ENCODE measurements around the gene PPP1R12A.
"Not testable (repeated sequence)": the region's sequence is repeated elsewhere in the genome, so short reads cannot be mapped to it uniquely, and the experiment has no call there.

Gene PPP1R12A

GRCh38 chr12:79886917-79887519 lies 47.9 kb downstream of the PPP1R12A start:
- no peaks in the 10 kb centered on the region for H3K9me3 ChIP-seq (ENCODE audit: insufficient read depth, low read depth, low read length)
- H3K27me3 ChIP-seq (ENCODE audit: insufficient read depth, low read length): no peaks in the 10 kb centered on the region
- peaks cover 6% of the 10 kb centered on the region for H3K4me1 ChIP-seq (ENCODE audit: insufficient read depth, low read length)
- H3K9ac ChIP-seq (ENCODE audit: low read depth, low read length): no peak overlapping the region
- no peak overlapping the region for H3K27ac ChIP-seq (ENCODE audit: low read length)
- H3K36me3 ChIP-seq (ENCODE audit: insufficient read depth, low read depth, low read length): no peaks in the 10 kb centered on the region
- no peak overlapping the region for H3K4me3 ChIP-seq (ENCODE audit: low read length)

DNA sequence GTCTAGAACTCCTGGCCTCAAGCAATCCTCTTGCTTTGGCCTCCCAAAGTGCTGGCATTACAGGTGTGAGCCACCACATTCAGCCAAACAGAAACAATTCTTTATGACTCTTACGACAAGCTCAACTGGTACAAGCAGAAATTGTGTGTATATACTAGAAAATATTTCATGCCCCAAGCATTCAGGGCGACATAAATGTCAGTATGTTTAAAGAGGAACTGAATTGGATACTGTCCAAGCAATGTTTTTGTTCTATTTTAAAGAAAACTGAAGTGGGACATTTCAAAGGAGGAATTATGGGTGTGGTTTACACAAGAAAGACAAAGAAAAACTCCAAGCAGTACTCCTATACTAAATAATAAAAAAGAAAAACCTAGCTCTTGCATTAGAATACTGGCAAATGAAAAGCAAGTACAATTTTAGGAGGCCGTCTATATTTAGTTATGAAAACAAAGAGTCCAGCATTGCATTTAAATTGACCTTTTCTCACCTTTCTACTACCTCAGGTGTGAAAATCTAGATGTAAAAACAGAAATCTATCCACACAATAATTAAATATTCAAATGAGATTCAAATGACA lies 48.9 kb downstream of the PPP1R12A start:
- Histone ChIP-seq H3K27me3 (ENCODE audit: insufficient read depth, low read length) (no peaks in the 10 kb centered on the region), H3K9me3 (ENCODE audit: insufficient read depth, low read depth, low read length) (no peaks in the 10 kb centered on the region), H3K36me3 (ENCODE audit: insufficient read depth, low read depth, low read length) (no peaks in the 10 kb centered on the region), H3K9ac (ENCODE audit: low read depth, low read length) (no peak overlapping the region), H3K4me1 (ENCODE audit: insufficient read depth, low read length) (peaks cover 9% of the 10 kb centered on the region), H3K4me3 (ENCODE audit: low read length) (no peak overlapping the region), H3K27ac (ENCODE audit: low read length) (no peak overlapping the region)

- no peaks in the 10 kb centered on the region for H3K9me3 ChIP-seq (ENCODE audit: insufficient read depth, low read depth, low read length)
- H3K27ac ChIP-seq (ENCODE audit: low read length): no peak overlapping the region
- no peaks in the 10 kb centered on the region for H3K36me3 ChIP-seq (ENCODE audit: insufficient read depth, low read depth, low read length)
- H3K27me3 ChIP-seq (ENCODE audit: insufficient read depth, low read length): no peaks in the 10 kb centered on the region
- H3K4me1 ChIP-seq (ENCODE audit: insufficient read depth, low read length): peaks cover 9% of the 10 kb centered on the region
- no peak overlapping the region for H3K9ac ChIP-seq (ENCODE audit: low read depth, low read length)
- no peak overlapping the region for H3K4me3 ChIP-seq (ENCODE audit: low read length)
These were observed 50.4 kb downstream of the PPP1R12A start for GRCh38 chr12:79884401-79885006.

DNA sequence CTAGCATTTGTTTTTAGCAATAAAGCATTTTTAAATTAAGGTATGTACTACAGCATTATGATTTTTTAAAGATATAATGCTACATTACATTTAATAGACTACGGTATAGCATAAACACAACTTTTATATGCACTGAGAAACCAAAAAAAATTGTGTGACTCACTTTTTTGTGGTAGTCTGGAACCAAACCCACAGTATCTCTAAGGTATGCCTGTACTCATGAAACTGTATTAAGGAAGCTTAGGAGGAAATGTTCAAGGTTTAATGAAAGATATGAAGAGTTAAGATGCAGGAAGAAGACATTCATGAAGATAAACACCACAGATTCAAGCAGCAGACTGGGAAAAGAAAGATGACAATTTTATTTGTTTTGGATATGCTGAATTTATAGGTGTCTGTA lies 51.7 kb downstream of the PPP1R12A start:
- H3K9me3 ChIP-seq (ENCODE audit: insufficient read depth, low read depth, low read length): no peaks in the 10 kb centered on the region
- no peaks in the 10 kb centered on the region for H3K36me3 ChIP-seq (ENCODE audit: insufficient read depth, low read depth, low read length)
- peaks cover 9% of the 10 kb centered on the region for H3K4me1 ChIP-seq (ENCODE audit: insufficient read depth, low read length)
- no peak overlapping the region for H3K9ac ChIP-seq (ENCODE audit: low read depth, low read length)
- no peak overlapping the region for H3K27ac ChIP-seq (ENCODE audit: low read length)
- H3K4me3 ChIP-seq (ENCODE audit: low read length): no peak overlapping the region
- no peaks in the 10 kb centered on the region for H3K27me3 ChIP-seq (ENCODE audit: insufficient read depth, low read length)

GRCh38 chr12:79881351-79881750 lies 53.5 kb downstream of the PPP1R12A start:
- Histone ChIP-seq H3K4me1 (ENCODE audit: insufficient read depth, low read length) (peaks cover 10% of the 10 kb centered on the region), H3K9me3 (ENCODE audit: insufficient read depth, low read depth, low read length) (no peaks in the 10 kb centered on the region), H3K27me3 (ENCODE audit: insufficient read depth, low read length) (no peaks in the 10 kb centered on the region), H3K4me3 (ENCODE audit: low read length) (no peak overlapping the region), H3K9ac (ENCODE audit: low read depth, low read length) (no peak overlapping the region), H3K36me3 (ENCODE audit: insufficient read depth, low read depth, low read length) (no peaks in the 10 kb centered on the region), H3K27ac (ENCODE audit: low read length) (no peak overlapping the region)

- H3K4me1 ChIP-seq (ENCODE audit: insufficient read depth, low read length): peaks cover 22% of the 10 kb centered on the region
- not testable (repeated sequence) for H3K9me3 ChIP-seq (ENCODE audit: insufficient read depth, low read depth, low read length); H3K27ac ChIP-seq (ENCODE audit: low read length); H3K4me3 ChIP-seq (ENCODE audit: low read length); H3K9ac ChIP-seq (ENCODE audit: low read depth, low read length); H3K27me3 ChIP-seq (ENCODE audit: insufficient read depth, low read length); H3K36me3 ChIP-seq (ENCODE audit: insufficient read depth, low read depth, low read length)
These were observed 56.4 kb downstream of the PPP1R12A start for GRCh38 chr12:79878506-79878905.

DNA sequence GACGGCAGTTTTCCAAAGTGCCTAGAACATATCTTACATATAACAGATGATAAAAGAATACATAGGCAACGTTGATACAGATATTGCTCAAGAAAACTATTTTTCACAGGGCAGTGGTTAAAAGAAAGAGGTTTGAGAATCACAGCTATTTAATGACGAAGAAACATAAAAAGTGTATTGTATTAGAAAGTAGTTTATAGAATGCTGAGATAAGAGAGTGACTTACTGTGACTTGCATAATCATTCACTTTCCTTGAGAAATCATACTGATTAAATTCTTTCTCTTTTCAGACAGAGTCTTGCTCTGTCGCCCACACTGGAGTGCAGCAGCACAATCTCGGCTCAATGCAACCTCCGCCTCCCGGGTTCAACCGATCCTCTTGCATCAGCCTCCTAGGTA lies 57.7 kb downstream of the PPP1R12A start:
- H3K27me3 ChIP-seq (ENCODE audit: insufficient read depth, low read length): no peaks in the 10 kb centered on the region
- no peak overlapping the region for H3K9ac ChIP-seq (ENCODE audit: low read depth, low read length)
- peaks cover 3% of the 10 kb centered on the region; the same call in 1 of the 2 replicates for H3K36me3 ChIP-seq (ENCODE audit: insufficient read depth, low read depth, low read length)
- H3K4me3 ChIP-seq (ENCODE audit: low read length): no peak overlapping the region
- no peaks in the 10 kb centered on the region for H3K9me3 ChIP-seq (ENCODE audit: insufficient read depth, low read depth, low read length)
- H3K27ac ChIP-seq (ENCODE audit: low read length): no peak overlapping the region
- peaks cover 25% of the 10 kb centered on the region for H3K4me1 ChIP-seq (ENCODE audit: insufficient read depth, low read length)

GRCh38 chr12:79874665-79875064 lies 60.2 kb downstream of the PPP1R12A start:
- H3K9ac ChIP-seq (ENCODE audit: low read depth, low read length): no peak overlapping the region
- no peaks in the 10 kb centered on the region for H3K9me3 ChIP-seq (ENCODE audit: insufficient read depth, low read depth, low read length)
- H3K27me3 ChIP-seq (ENCODE audit: insufficient read depth, low read length): no peaks in the 10 kb centered on the region
- 0 out of 2 replicates have a peak overlapping the region, but pooled peaks have one; percentile 17 for H3K4me3 ChIP-seq (ENCODE audit: low read length)
- peaks cover 17% of the 10 kb centered on the region for H3K4me1 ChIP-seq (ENCODE audit: insufficient read depth, low read length)
- H3K36me3 ChIP-seq (ENCODE audit: insufficient read depth, low read depth, low read length): peaks cover 22% of the 10 kb centered on the region
- no peak overlapping the region for H3K27ac ChIP-seq (ENCODE audit: low read length)

DNA sequence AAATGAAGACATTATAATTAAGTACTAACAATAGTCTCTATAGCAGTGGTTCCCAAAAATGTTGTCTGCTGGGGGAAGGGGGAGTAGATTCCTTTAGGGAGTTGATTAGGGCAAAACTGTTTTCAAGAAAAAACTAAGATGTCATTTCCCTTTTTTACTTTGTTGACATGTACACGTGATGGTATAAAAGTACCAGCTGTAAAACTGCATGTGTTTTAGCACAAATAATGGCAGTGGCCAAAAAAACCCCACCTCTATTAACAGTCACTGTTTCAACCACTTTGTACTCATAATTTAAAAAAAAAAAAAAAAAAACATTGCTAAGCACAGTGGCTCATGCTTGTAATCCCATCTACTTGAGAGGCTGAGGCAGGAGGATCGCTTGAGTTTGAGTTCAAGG lies 61.7 kb downstream of the PPP1R12A start:
- Histone ChIP-seq H3K27ac (ENCODE audit: low read length) (no peak overlapping the region), H3K4me3 (ENCODE audit: low read length) (no peak overlapping the region), H3K9me3 (ENCODE audit: insufficient read depth, low read depth, low read length) (no peaks in the 10 kb centered on the region), H3K36me3 (ENCODE audit: insufficient read depth, low read depth, low read length) (peaks cover 26% of the 10 kb centered on the region), H3K27me3 (ENCODE audit: insufficient read depth, low read length) (no peaks in the 10 kb centered on the region), H3K9ac (ENCODE audit: low read depth, low read length) (no peak overlapping the region), H3K4me1 (ENCODE audit: insufficient read depth, low read length) (peaks cover 17% of the 10 kb centered on the region)

DNA sequence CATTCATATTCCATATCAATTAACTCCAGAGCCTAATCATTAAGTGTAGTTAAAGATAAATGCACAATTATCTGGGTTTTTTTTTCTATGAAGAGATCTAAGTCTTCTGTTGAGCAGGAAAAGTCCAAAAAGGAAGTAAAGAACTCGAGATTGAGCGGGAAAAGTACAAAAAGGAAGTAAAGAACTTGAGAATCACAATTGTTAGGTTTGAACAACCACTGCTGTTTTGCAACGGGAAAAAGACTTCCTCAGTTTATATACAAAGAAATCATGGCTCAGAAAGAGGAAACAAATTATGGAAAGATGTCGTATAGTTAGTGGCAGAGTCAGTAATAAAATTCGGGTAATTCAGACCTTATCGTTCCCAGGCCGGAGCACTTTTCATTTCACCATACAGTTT lies 63.3 kb downstream of the PPP1R12A start:
- no peaks in the 10 kb centered on the region for H3K9me3 ChIP-seq (ENCODE audit: insufficient read depth, low read depth, low read length)
- H3K4me3 ChIP-seq (ENCODE audit: low read length): no peak overlapping the region
- no peak overlapping the region for H3K9ac ChIP-seq (ENCODE audit: low read depth, low read length)
- peaks cover 17% of the 10 kb centered on the region for H3K4me1 ChIP-seq (ENCODE audit: insufficient read depth, low read length)
- H3K27me3 ChIP-seq (ENCODE audit: insufficient read depth, low read length): no peaks in the 10 kb centered on the region
- H3K36me3 ChIP-seq (ENCODE audit: insufficient read depth, low read depth, low read length): peaks cover 32% of the 10 kb centered on the region
- H3K27ac ChIP-seq (ENCODE audit: low read length): no peak overlapping the region

- H3K36me3 ChIP-seq (ENCODE audit: insufficient read depth, low read depth, low read length): peaks cover 32% of the 10 kb centered on the region
- no peak overlapping the region for H3K4me3 ChIP-seq (ENCODE audit: low read length)
- H3K27me3 ChIP-seq (ENCODE audit: insufficient read depth, low read length): no peaks in the 10 kb centered on the region
- H3K4me1 ChIP-seq (ENCODE audit: insufficient read depth, low read length): peaks cover 13% of the 10 kb centered on the region
- no peaks in the 10 kb centered on the region for H3K9me3 ChIP-seq (ENCODE audit: insufficient read depth, low read depth, low read length)
- H3K9ac ChIP-seq (ENCODE audit: low read depth, low read length): no peak overlapping the region
- no peak overlapping the region for H3K27ac ChIP-seq (ENCODE audit: low read length)
These were observed 64.0 kb downstream of the PPP1R12A start for GRCh38 chr12:79870916-79871315.

DNA sequence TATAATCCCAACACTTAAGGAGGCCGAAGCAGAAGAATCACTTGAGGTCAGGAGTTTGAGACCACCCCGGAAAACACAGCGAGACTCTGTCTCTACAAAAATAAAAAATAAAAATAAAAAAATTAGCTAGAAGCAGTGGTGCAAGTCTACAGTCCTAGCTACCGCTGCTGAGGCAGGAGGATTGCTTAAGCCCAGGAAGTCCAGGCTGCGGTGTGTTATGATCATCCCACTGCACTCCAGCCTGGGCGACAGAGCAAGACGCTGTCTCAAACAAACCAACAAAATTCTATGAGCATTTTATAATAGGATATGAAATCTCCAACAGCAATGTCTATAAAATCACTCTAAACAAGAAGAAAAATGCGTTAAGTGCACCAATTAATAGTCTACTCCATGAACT lies 75.3 kb downstream of the PPP1R12A start:
- Histone ChIP-seq H3K4me1 (ENCODE audit: insufficient read depth, low read length) (0 out of 2 replicates have a peak, but pooled peaks cover 2% of the 10 kb centered on the region), H3K27ac (ENCODE audit: low read length) (no peak overlapping the region), H3K9ac (ENCODE audit: low read depth, low read length) (no peak overlapping the region), H3K9me3 (ENCODE audit: insufficient read depth, low read depth, low read length) (no peaks in the 10 kb centered on the region), H3K27me3 (ENCODE audit: insufficient read depth, low read length) (no peaks in the 10 kb centered on the region), H3K36me3 (ENCODE audit: insufficient read depth, low read depth, low read length) (no peaks in the 10 kb centered on the region), H3K4me3 (ENCODE audit: low read length) (no peak overlapping the region)
